Vagina (tissue), 2 donors: ENCODE measurements around the gene ATP4A. TPM values are rescaled to one million over a fixed set of nuclear protein-coding genes. Genes with fewer than 3 reads are reported as not detected.

Source experiments
- DNase-seq, 2 donors: peaks; one replicate each; pipeline ENCODE4 v3.0.0-alpha.2; 2017; ENCODE audit errors: extremely low spot score in 2 of 2
- H3K27ac ChIP-seq: fragments of 200-600 bp; sonication (generic); one replicate; pipeline ENCODE4 v1.5.1; 2019
- H3K27me3 ChIP-seq: fragments of 200-600 bp; sonication (generic); one replicate; pipeline ENCODE4 v1.5.1; 2019
- H3K36me3 ChIP-seq, 2 donors: fragments of 200-600 bp; sonication (generic); one replicate each; pipeline ENCODE4 v1.5.1; 2017 to 2019
- H3K4me1 ChIP-seq: fragments of 200-600 bp; sonication (generic); one replicate; pipeline ENCODE4 v1.5.1; 2019
- H3K4me3 ChIP-seq, 2 donors: fragments of 200-600 bp; sonication (generic); 1 replicate in 1 of 2; 2 replicates in 1 of 2; pipeline ENCODE4 v1.5.1; 2016 to 2019
- H3K9me3 ChIP-seq: fragments of 200-600 bp; sonication (generic); one replicate; pipeline ENCODE4 v1.5.1; 2019
- CTCF ChIP-seq, 3 experiments: fragments of 450-650 bp in 2 of 3; fragments of 200-600 bp in 1 of 3; sonication (generic) in 1 of 3; IDR thresholded peaks; one replicate each; pipeline ENCODE4 v1.5.1; 2017 to 2019; ENCODE audit warnings: antibody characterized with exemption in 3 of 3, mild to moderate bottlenecking in 2 of 3, moderate library complexity in 2 of 3
- POLR2A ChIP-seq, 2 donors: fragments of 450-650 bp; IDR thresholded peaks; one replicate each; pipeline ENCODE4 v1.6.1; 2017; ENCODE audit warnings: antibody characterized with exemption in 2 of 2, mild to moderate bottlenecking in 2 of 2, moderate library complexity in 2 of 2
- POLR2AphosphoS5 ChIP-seq, 2 donors: sonication (generic); formaldehyde crosslinking; IDR thresholded peaks; one replicate each; pipeline ENCODE4 v1.9.0; 2017; ENCODE audit warnings: antibody characterized with exemption in 2 of 2, mild to moderate bottlenecking in 2 of 2, low read depth in 1 of 2; ENCODE audit not compliant: insufficient read depth in 1 of 2
- intact Hi-C: fragments of 100-400 bp; cut with DNase I; formaldehyde crosslinking; loops from one replicate; pipeline ENCODE4 v1.15.1; 2023
- total RNA-seq: library from RNA; depleted of rRNA; stranded (reverse); fragments of >200 nt; gene quantifications from one replicate; pipeline ENCODE4 v1.2.3, GENCODE V29; 2016

The ATP4A gene
- total RNA-seq, 1 donor from 2014 or later, result not detected

- DNase-seq, result no peak
- H3K27me3 ChIP-seq, result no peaks in the 10 kb centered on the region
- intact Hi-C loops, result no loop called here
- no peak overlapping the region for H3K27ac ChIP-seq
- H3K36me3 ChIP-seq, result no peaks in the 10 kb centered on the region
- no peaks in the 10 kb centered on the region for H3K4me1 ChIP-seq
- H3K9me3 ChIP-seq, result no peaks in the 10 kb centered on the region
- no peak overlapping the region for H3K4me3 ChIP-seq
- TF ChIP-seq POLR2AphosphoS5 (IDR thresholded peaks at IDR 0.05; ENCODE audit: insufficient read depth in 1 of 2, low read depth in 1 of 2) (no peak), POLR2A (IDR thresholded peaks at IDR 0.05) (no peak), CTCF (IDR thresholded peaks at IDR 0.05) (no peak)
These were observed 19.3 kb upstream of the ATP4A start for GRCh38 chr19:35582760-35583159.

DNA sequence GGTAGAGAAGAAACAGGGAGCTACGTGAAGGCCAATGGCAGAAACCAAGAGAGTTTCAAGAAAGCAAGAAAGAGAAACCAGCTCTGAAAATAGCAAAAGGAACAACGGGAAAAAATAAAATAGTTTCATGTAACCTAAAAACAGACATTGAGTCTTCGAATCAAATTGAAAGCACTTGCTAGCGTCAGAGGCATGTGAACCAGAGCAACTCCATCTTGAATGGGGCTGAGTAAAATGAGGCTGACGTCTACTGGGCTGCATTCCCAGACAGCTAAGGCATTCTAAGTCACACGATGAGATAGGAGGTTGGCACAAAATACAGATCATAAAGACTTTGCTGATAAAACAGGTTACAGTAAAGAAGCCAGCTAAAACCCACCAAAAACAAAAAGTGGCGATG, 15.2 kb upstream of the ATP4A start:
- Histone ChIP-seq H3K4me1 (no peaks in the 10 kb centered on the region), H3K27me3 (no peaks in the 10 kb centered on the region), H3K36me3 (no peaks in the 10 kb centered on the region), H3K4me3 (no peak overlapping the region), H3K27ac (no peak overlapping the region), H3K9me3 (peaks cover 7% of the 10 kb centered on the region)
- intact Hi-C loops, result no loop called here
- TF ChIP-seq POLR2AphosphoS5 (IDR thresholded peaks at IDR 0.05; ENCODE audit: insufficient read depth in 1 of 2, low read depth in 1 of 2) (no peak), CTCF (IDR thresholded peaks at IDR 0.05) (no peak), POLR2A (IDR thresholded peaks at IDR 0.05) (no peak)
- no peak for DNase-seq

DNA sequence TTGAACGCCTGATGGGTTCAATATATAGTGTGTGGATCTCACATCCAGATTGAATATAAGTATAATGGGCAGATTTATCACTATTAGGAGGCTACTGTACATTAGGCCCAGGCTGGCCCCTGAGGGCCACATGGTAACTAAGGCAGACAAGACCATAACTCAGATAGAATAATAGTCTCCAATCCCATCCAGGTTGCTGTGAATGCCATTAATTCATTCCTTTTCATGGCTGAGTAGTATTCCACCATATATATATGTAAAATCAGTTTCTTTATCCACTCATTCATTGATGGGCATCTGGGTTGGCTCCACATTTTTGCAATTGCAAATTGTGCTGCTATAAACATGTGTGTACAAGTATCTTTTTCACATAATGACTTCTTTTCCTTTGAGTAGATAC, 14.5 kb upstream of the ATP4A start:
- Histone ChIP-seq H3K27me3 (no peaks in the 10 kb centered on the region), H3K4me3 (no peak overlapping the region), H3K4me1 (no peaks in the 10 kb centered on the region), H3K36me3 (no peaks in the 10 kb centered on the region), H3K27ac (no peak overlapping the region), H3K9me3 (peaks cover 7% of the 10 kb centered on the region)
- intact Hi-C loops, result no loop called here
- TF ChIP-seq CTCF (IDR thresholded peaks at IDR 0.05) (no peak), POLR2A (IDR thresholded peaks at IDR 0.05) (no peak), POLR2AphosphoS5 (IDR thresholded peaks at IDR 0.05; ENCODE audit: insufficient read depth in 1 of 2, low read depth in 1 of 2) (no peak)
- no peak for DNase-seq

GRCh38 chr19:35571406-35571965, 8.0 kb upstream of the ATP4A start:
- Histone ChIP-seq H3K9me3 (peaks cover 2% of the 10 kb centered on the region), H3K4me1 (no peaks in the 10 kb centered on the region), H3K27ac (no peak overlapping the region), H3K27me3 (no peaks in the 10 kb centered on the region), H3K4me3 (no peak overlapping the region), H3K36me3 (no peaks in the 10 kb centered on the region)
- intact Hi-C loops, result no loop called here
- TF ChIP-seq CTCF (IDR thresholded peaks at IDR 0.05) (no peak), POLR2AphosphoS5 (IDR thresholded peaks at IDR 0.05; ENCODE audit: insufficient read depth in 1 of 2, low read depth in 1 of 2) (no peak), POLR2A (IDR thresholded peaks at IDR 0.05) (no peak)
- DNase-seq, result no peak

GRCh38 chr19:35569281-35569781, 5.9 kb upstream of the ATP4A start:
- no peak overlapping the region for H3K4me3 ChIP-seq
- H3K27me3 ChIP-seq, result no peaks in the 10 kb centered on the region
- intact Hi-C loops, result no loop called here
- H3K27ac ChIP-seq, result no peak overlapping the region
- H3K4me1 ChIP-seq, result no peaks in the 10 kb centered on the region
- H3K36me3 ChIP-seq, result no peaks in the 10 kb centered on the region
- H3K9me3 ChIP-seq, result no peaks in the 10 kb centered on the region
- TF ChIP-seq POLR2AphosphoS5 (IDR thresholded peaks at IDR 0.05; ENCODE audit: insufficient read depth in 1 of 2, low read depth in 1 of 2) (no peak), CTCF (IDR thresholded peaks at IDR 0.05) (no peak), POLR2A (IDR thresholded peaks at IDR 0.05) (no peak)
- peak in 1 of 2 donors; percentile 72 for DNase-seq
